GM23248 (cell line): ENCODE results near the gene SDHD.

Experiments used
- EZH2 ChIP-seq: fragments of 200-600 bp; sonication (generic); IDR thresholded peaks from 2 replicates; pipeline ENCODE4 v1.6.1; 2018; ENCODE audit warnings: antibody characterized with exemption, mild to moderate bottlenecking; ENCODE audit not compliant: insufficient read depth, poor library complexity, severe bottlenecking
- EZH2phosphoT487 ChIP-seq: fragments of 200-600 bp; sonication (generic); IDR thresholded peaks from 2 replicates; pipeline ENCODE4 v1.6.1; 2018; ENCODE audit warnings: antibody characterized with exemption, moderate library complexity, mild to moderate bottlenecking, low read depth; ENCODE audit not compliant: insufficient read depth

DNA sequence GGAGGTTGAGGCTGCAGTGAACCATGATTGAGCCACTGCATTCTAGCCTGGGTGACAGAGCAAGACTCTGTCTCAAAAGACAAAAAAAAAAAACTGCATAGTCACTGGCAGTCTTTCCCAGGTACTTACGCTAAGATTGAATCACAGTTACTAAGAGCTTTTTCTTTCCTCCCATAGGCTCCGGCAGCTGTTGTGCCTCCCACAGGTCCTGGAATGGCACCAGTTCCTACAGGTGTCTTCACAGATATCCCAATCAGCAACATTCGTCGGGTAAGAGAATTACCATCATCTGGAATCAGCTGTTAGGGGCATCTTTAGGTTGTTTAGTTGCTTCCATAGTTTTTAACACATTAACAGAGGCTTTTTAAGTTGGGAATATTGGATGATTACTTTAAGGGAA lies 41.7 kb upstream of the SDHD start:
- TF ChIP-seq EZH2 (no peak), EZH2phosphoT487 (no peak)
